Gastroesophageal sphincter (tissue), 4 donors: Measurements from ENCODE around the gene VDR. TPM values are rescaled to one million over a fixed set of nuclear protein-coding genes. Genes with fewer than 3 reads are reported as not detected.
A peak's percentile ranks its signal among the peaks of the same experiment; 100 is the strongest.

Experiments
- ATAC-seq: fragments of 150-250 bp; one replicate; pipeline ENCODE4 v1.9.1; 2016; ENCODE audit warnings: mild to moderate bottlenecking, moderate library complexity
- H3K27ac ChIP-seq, 4 donors: fragments of 200-600 bp; sonication (generic) in 3 of 4; 1 replicate in 3 of 4; 2 replicates in 1 of 4; pipeline ENCODE4 v1.5.1; 2016 to 2019
- H3K27me3 ChIP-seq: fragments of 200-600 bp; sonication (generic); one replicate; pipeline ENCODE4 v1.5.1; 2019
- H3K36me3 ChIP-seq, 2 donors: fragments of 200-600 bp; sonication (generic); one replicate each; pipeline ENCODE4 v1.5.1; 2019; ENCODE audit warnings: control low read depth in 1 of 2
- H3K4me1 ChIP-seq, 3 donors: fragments of 200-600 bp; sonication (generic); 1 replicate in 2 of 3; 2 replicates in 1 of 3; pipeline ENCODE4 v1.5.1; 2016 to 2019; ENCODE audit warnings: control low read depth in 2 of 3
- H3K4me3 ChIP-seq, 2 donors: fragments of 200-600 bp; sonication (generic); one replicate each; pipeline ENCODE4 v1.5.1; 2019; ENCODE audit warnings: mild to moderate bottlenecking in 1 of 2, moderate library complexity in 1 of 2
- H3K9me3 ChIP-seq, 3 donors: fragments of 200-600 bp; sonication (generic); one replicate each; pipeline ENCODE4 v1.5.1; 2017 to 2019; ENCODE audit warnings: control low read depth in 2 of 3
- CTCF ChIP-seq, 4 experiments: fragments of 200-600 bp in 2 of 4; fragments of 450-650 bp in 2 of 4; sonication (generic) in 1 of 4; IDR thresholded peaks; one replicate each; pipeline ENCODE4 v1.5.1; 2017 to 2019; ENCODE audit warnings: antibody characterized with exemption in 4 of 4, mild to moderate bottlenecking in 2 of 4, moderate library complexity in 2 of 4
- EP300 ChIP-seq: sonication (generic); formaldehyde crosslinking; IDR thresholded peaks from one replicate; pipeline ENCODE4 v1.6.1; 2017; ENCODE audit warnings: antibody characterized with exemption, mild to moderate bottlenecking
- POLR2A ChIP-seq, 2 donors: fragments of 450-650 bp; IDR thresholded peaks; one replicate each; pipeline ENCODE4 v1.6.1; 2017; ENCODE audit warnings: antibody characterized with exemption in 2 of 2, mild to moderate bottlenecking in 2 of 2, moderate library complexity in 1 of 2
- POLR2AphosphoS5 ChIP-seq: sonication (generic); formaldehyde crosslinking; IDR thresholded peaks from one replicate; pipeline ENCODE4 v1.6.1; 2017; ENCODE audit warnings: antibody characterized with exemption
- WGBS, 2 donors: methylation state at CpG; one replicate each; pipeline ENCODE4 v1.1.5; 2018; ENCODE audit warnings: low coverage in 1 of 2; 5-methylcytosine and 5-hydroxymethylcytosine counted together
- total RNA-seq, 4 donors: library from RNA; depleted of rRNA; stranded (reverse); fragments of >200 nt; gene quantifications; one replicate each; pipeline ENCODE4 v1.1.0, GENCODE V29; 2016

The VDR gene
- total RNA-seq, 4 donors from 2014 or later, result 1.2 to 5.5 (median 1.6) TPM

- Histone ChIP-seq H3K9me3 (no peaks in the 10 kb centered on the region), H3K4me3 (no peak overlapping the region), H3K27ac (peak overlapping the region; percentile 68 to 99 (median 96)), H3K4me1 (peaks cover 36 to 100% (median 72%) of the 10 kb centered on the region in 3 donors), H3K27me3 (no peaks in the 10 kb centered on the region), H3K36me3 (no peaks in the 10 kb centered on the region)
- peak; percentile 37 for ATAC-seq
- 29 to 43% methylated on average over 5 to 6 of the region's 6 CpGs for WGBS, 2 donors
- TF ChIP-seq CTCF (IDR thresholded peaks at IDR 0.05) (no peak), POLR2AphosphoS5 (peak; percentile 71)
These were observed 79.6 kb downstream of the VDR start for GRCh38 chr12:47825173-47825639.

- Histone ChIP-seq H3K4me3 (no peak overlapping the region), H3K4me1 (peaks cover 36 to 96% (median 69%) of the 10 kb centered on the region in 3 donors), H3K27ac (peak overlapping the region; percentile 68 to 99 (median 96)), H3K27me3 (no peaks in the 10 kb centered on the region), H3K9me3 (no peaks in the 10 kb centered on the region), H3K36me3 (no peaks in the 10 kb centered on the region)
- TF ChIP-seq POLR2A (IDR thresholded peaks at IDR 0.05), result no peak
- no peak for TF ChIP-seq EP300
- no peak for TF ChIP-seq POLR2AphosphoS5
- no peak for TF ChIP-seq CTCF (IDR thresholded peaks at IDR 0.05)
- 59 to 84% methylated on average over 2 to 3 of the region's 3 CpGs for WGBS, 2 donors
- no peak for ATAC-seq
These were observed 80.2 kb downstream of the VDR start for GRCh38 chr12:47824635-47825034.

GRCh38 chr12:47824198-47824597, 80.6 kb downstream of the VDR start:
- WGBS, 2 donors, result 60% methylated on average over 2 of the region's 2 CpGs; no CpG with 5 or more reads in 1 of the 2 donors
- H3K4me1 ChIP-seq, result peaks cover 33 to 91% (median 65%) of the 10 kb centered on the region in 3 donors
- ATAC-seq, result no peak

GRCh38 chr12:47823422-47824086, 81.2 kb downstream of the VDR start:
- no peaks in the 10 kb centered on the region for H3K27me3 ChIP-seq
- no peak for ATAC-seq
- peak; percentile 29 for TF ChIP-seq POLR2AphosphoS5
- no peak for TF ChIP-seq CTCF (IDR thresholded peaks at IDR 0.05)
- H3K9me3 ChIP-seq, result no peaks in the 10 kb centered on the region
- no peak overlapping the region for H3K4me3 ChIP-seq
- no peaks in the 10 kb centered on the region for H3K36me3 ChIP-seq
- peaks cover 30 to 88% (median 58%) of the 10 kb centered on the region in 3 donors for H3K4me1 ChIP-seq
- WGBS, 2 donors, result 84% methylated on average over 4 to 5 of the region's 5 CpGs
- peak overlapping the region; percentile 94 to 99 (median 96) for H3K27ac ChIP-seq

More at GRCh38 chr12:47824198-47824597, 80.6 kb downstream of the VDR start:
- no peak overlapping the region for H3K4me3 ChIP-seq
- H3K9me3 ChIP-seq, result no peaks in the 10 kb centered on the region
- H3K27me3 ChIP-seq, result no peaks in the 10 kb centered on the region
- H3K27ac ChIP-seq, result peak overlapping the region; percentile 68 to 99 (median 96)
- TF ChIP-seq POLR2A (IDR thresholded peaks at IDR 0.05) (no peak), CTCF (IDR thresholded peaks at IDR 0.05) (no peak), EP300 (no peak), POLR2AphosphoS5 (no peak)
- no peaks in the 10 kb centered on the region for H3K36me3 ChIP-seq

GRCh38 chr12:47822863-47823262, 81.9 kb downstream of the VDR start:
- Histone ChIP-seq H3K27me3 (no peaks in the 10 kb centered on the region), H3K27ac (peak overlapping the region; percentile 94 to 99 (median 96)), H3K4me1 (peaks cover 26 to 88% (median 57%) of the 10 kb centered on the region in 3 donors), H3K4me3 (no peak overlapping the region), H3K9me3 (no peaks in the 10 kb centered on the region), H3K36me3 (no peaks in the 10 kb centered on the region)
- ATAC-seq, result no peak
- TF ChIP-seq CTCF (IDR thresholded peaks at IDR 0.05) (no peak), POLR2AphosphoS5 (peak; percentile 65)
- WGBS, 2 donors, result 55 to 79% methylated on average over 2 to 3 of the region's 3 CpGs
